Endothelial cell (in vitro differentiated cells): Measurements from ENCODE around the gene CLIC1. TPM values are rescaled to one million over a fixed set of nuclear protein-coding genes. Genes with fewer than 3 reads are reported as not detected.

Experiments
- DNase-seq: peaks from one replicate; pipeline ENCODE4 v3.0.0; 2021; ENCODE audit warnings: low spot score
- H3K27ac Mint-ChIP-seq: one replicate; pipeline ENCODE4 v1.8.0; 2021; ENCODE audit warnings: mixed read lengths, inconsistent platforms; ENCODE audit not compliant: unreplicated experiment
- H3K27me3 Mint-ChIP-seq: one replicate; pipeline ENCODE4 v1.8.0; 2021; ENCODE audit warnings: mild to moderate bottlenecking, moderate library complexity, mixed read lengths, inconsistent platforms; ENCODE audit not compliant: unreplicated experiment
- H3K36me3 Mint-ChIP-seq: one replicate; pipeline ENCODE4 v1.8.0; 2021; ENCODE audit warnings: mild to moderate bottlenecking, low read depth, mixed read lengths, inconsistent platforms; ENCODE audit not compliant: unreplicated experiment
- H3K4me1 Mint-ChIP-seq: one replicate; pipeline ENCODE4 v1.8.0; 2021; ENCODE audit warnings: mild to moderate bottlenecking, mixed read lengths, inconsistent platforms; ENCODE audit not compliant: unreplicated experiment
- H3K4me3 Mint-ChIP-seq: one replicate; pipeline ENCODE4 v1.8.0; 2021; ENCODE audit warnings: mild to moderate bottlenecking, mixed read lengths, inconsistent platforms; ENCODE audit not compliant: unreplicated experiment
- H3K9me3 Mint-ChIP-seq: one replicate; pipeline ENCODE4 v1.8.0; 2021; ENCODE audit warnings: mixed read lengths, inconsistent platforms; ENCODE audit not compliant: unreplicated experiment
- total RNA-seq: library from RNA; stranded (reverse); fragmentation: NEBNext Ultra II Directional; extraction: Animal tissue kit (Norgen Biotek cat#: 25700); gene quantifications from one replicate; pipeline ENCODE4 v1.2.1, GENCODE V29; 2021; ENCODE audit not compliant: unreplicated experiment
- TF ChIP-seq, protein P1 (sequence below): fragments of 200-600 bp; sonication (generic); IDR thresholded peaks from one replicate; pipeline ENCODE4 v1.5.0; 2021; ENCODE audit warnings: antibody characterized with exemption; ENCODE audit not compliant: unreplicated experiment

Gene CLIC1
- total RNA-seq, 1 donor from 2014 or later: 420 TPM

DNA sequence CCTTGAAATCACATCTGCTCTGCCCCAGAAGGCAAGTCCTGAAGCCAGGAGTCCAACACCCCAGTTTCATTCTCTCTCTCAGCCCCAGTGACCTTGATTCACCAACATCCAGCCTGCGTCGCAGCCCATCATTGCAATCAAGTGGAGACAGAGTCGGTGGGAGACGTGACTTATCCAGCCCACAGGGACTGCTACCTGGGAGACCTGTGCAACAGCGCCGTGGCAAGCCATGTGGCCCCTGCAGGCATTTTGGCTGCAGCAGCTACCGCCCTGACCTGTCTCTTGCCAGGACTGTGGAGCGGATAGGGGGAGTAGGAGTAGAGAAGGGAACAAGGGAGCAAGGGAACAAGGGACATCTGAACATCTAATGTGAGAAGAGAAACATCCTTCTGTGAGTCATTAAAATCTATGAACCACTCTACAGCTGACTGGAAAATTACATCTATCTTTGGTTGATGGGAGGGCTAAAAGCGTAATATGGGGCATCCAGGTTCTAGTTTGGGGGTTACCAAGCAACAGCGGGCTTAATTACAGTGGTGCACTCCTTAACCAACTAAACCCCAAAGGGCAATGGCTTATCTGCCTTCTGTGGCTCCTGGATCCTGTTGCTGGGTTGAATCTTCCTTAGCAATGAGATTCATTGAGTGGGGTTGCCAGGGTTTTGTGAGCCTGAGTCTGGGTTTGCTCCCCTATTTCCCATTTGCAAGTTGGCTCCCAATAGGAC lies 18.7 kb downstream of the CLIC1 start:
- TF ChIP-seq, protein P1, sequence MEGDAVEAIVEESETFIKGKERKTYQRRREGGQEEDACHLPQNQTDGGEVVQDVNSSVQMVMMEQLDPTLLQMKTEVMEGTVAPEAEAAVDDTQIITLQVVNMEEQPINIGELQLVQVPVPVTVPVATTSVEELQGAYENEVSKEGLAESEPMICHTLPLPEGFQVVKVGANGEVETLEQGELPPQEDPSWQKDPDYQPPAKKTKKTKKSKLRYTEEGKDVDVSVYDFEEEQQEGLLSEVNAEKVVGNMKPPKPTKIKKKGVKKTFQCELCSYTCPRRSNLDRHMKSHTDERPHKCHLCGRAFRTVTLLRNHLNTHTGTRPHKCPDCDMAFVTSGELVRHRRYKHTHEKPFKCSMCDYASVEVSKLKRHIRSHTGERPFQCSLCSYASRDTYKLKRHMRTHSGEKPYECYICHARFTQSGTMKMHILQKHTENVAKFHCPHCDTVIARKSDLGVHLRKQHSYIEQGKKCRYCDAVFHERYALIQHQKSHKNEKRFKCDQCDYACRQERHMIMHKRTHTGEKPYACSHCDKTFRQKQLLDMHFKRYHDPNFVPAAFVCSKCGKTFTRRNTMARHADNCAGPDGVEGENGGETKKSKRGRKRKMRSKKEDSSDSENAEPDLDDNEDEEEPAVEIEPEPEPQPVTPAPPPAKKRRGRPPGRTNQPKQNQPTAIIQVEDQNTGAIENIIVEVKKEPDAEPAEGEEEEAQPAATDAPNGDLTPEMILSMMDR: no peak
- Mint-ChIP-seq H3K4me3 (no peak overlapping the region), H3K27ac (peak overlapping the region; percentile 52), H3K9me3 (no peaks in the 10 kb centered on the region), H3K4me1 (no peaks in the 10 kb centered on the region), H3K27me3 (peaks cover 6% of the 10 kb centered on the region), H3K36me3 (peaks cover 5% of the 10 kb centered on the region)
- DNase-seq: no peak

DNA sequence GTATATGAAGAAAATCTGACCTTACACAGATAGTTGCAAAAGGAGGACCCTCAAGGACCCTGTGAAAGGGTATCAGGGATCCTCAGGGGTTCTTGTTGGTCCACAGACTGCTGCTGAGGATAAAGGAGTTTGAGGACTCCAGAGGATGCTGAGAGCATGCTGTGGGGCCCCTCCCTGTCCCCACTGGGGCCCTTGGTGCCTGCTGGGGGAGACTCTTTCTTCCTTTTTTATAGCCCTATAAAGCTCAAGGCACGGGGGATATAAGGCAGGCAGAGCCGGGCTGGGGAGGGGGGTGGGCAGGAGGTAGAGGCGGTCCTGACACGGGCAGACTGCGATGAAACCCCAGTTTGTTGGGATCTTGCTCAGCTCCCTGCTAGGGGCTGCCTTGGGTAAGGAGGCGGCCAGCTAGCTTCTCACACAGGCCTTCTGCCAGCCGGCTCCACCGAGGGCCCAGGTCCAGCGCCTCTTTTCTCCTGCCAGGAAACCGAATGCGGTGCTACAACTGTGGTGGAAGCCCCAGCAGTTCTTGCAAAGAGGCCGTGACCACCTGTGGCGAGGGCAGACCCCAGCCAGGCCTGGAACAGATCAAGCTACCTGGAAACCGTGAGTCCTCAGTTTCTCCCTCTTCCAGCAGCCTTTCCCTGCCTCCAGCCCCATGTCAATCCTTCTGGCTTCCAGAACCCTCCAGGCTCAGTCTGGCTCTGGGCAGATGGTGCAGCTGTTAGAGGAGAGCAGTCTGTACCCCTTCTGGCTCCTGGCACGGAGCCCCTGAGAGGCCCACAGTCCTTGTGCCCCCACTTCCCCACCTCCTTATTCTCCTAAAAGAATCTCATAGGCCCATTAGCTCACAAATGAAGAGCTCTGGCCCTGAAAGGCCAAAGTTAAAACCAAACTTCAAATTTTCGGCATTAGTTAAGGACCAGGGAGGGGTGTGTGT lies 21.0 kb downstream of the CLIC1 start, which contains the start of gene LY6G6D:
TSS of gene LY6G6D (plus strand) at position 327 of the 937 bp plus-strand sequence. CDS start at position 335, 8 bp downstream.
- DNase-seq: no peak
- TF ChIP-seq, protein P1: no peak
- no peak within 1 kb of the TSS for H3K27ac Mint-ChIP-seq
- H3K36me3 Mint-ChIP-seq: peaks cover 2% of the 10 kb centered on the region
- no peak within 1 kb of the TSS for H3K4me3 Mint-ChIP-seq
- peaks cover 3% of the 10 kb centered on the region for H3K27me3 Mint-ChIP-seq
- no peaks in the 10 kb centered on the region for H3K4me1 Mint-ChIP-seq
- H3K9me3 Mint-ChIP-seq: no peaks in the 10 kb centered on the region

DNA sequence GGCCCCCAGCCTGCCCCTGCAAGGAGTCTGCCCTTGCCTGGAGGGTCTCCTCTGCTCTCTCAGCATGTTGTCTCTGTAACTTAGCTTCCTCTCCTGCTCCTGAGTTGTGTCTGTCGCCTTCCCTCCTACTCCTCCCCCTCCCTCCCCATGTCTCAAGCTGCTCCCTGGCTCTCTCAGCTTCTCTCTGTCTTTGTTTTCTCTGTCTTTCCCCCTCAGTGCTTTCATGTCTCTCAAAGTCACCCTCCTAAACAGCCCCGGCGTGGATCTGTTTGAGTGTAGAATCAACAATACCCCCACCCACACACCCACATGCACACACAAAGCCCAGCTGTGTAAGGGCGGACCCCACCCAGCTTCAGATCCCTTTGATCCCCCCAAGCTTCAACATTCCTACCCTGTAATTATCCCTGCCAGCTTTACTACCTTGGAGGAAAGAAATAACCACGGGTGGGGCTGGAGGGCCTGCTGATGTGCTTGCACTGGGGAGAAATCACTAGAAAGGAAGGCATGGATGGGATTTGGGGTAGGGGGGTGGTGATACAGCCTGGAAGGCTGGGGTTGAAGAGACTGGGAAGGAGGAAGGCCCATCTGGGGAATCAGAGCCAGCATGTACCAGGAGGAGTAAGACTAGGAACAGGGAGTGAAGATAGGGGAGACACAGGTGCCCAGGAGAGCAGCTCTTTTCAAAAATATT lies 22.2 kb downstream of the CLIC1 start:
- no peaks in the 10 kb centered on the region for H3K4me1 Mint-ChIP-seq
- peaks cover 3% of the 10 kb centered on the region for H3K27me3 Mint-ChIP-seq
- no peaks in the 10 kb centered on the region for H3K36me3 Mint-ChIP-seq
- TF ChIP-seq, protein P1: no peak
- no peaks in the 10 kb centered on the region for H3K9me3 Mint-ChIP-seq
- no peak for DNase-seq
- H3K27ac Mint-ChIP-seq: no peak overlapping the region
- no peak overlapping the region for H3K4me3 Mint-ChIP-seq

DNA sequence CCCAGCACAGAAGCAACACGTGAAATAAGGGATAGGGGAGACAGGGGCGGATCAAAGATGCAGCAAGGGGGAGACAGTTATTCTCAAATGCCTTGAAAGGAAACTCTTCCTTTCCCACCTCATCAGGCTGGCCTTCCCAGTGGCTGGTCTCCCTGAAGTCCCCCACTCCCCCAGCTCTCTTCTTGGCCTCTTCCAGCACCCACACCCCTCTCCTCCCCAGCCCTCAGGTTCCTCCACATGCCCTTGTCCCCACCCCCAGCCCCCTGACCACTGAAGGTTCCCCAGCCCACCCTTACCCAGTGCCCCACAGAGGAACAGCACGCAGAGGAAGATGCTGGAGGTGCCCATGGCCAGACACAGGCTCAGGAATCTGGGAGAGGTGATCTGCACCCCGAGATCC lies 22.9 kb downstream of the CLIC1 start:
- TF ChIP-seq, protein P1: no peak
- no peak for DNase-seq
- Mint-ChIP-seq H3K4me3 (no peak overlapping the region), H3K36me3 (no peaks in the 10 kb centered on the region), H3K27ac (no peak overlapping the region), H3K4me1 (no peaks in the 10 kb centered on the region), H3K27me3 (peaks cover 3% of the 10 kb centered on the region), H3K9me3 (no peaks in the 10 kb centered on the region)
